Erythroblast (primary cell): ENCODE results near the gene SMARCC2.

ENCODE experiments used
- GATA1 ChIP-seq: IDR thresholded peaks from 2 replicates; pipeline ENCODE4 v1.6.1; 2011; ENCODE audit warnings: low read depth, mild to moderate bottlenecking, control low read depth, low read length, moderate library complexity
- POLR2A ChIP-seq: IDR thresholded peaks from 2 replicates; pipeline ENCODE4 v1.6.1; 2011; ENCODE audit warnings: mild to moderate bottlenecking, low read length

- TF ChIP-seq POLR2A (no peak), GATA1 (no peak)
These were observed 545 bp downstream of the SMARCC2 start for GRCh38 chr12:56188778-56189098.
